Stimulated activated CD4-positive, alpha-beta T cell treated with anti-CD3 and anti-CD28 coated beads, TNF-alpha, amount 100 ng/mL, for 24 hours (primary cell): ENCODE data around the gene BORA.
"Not testable (repeated sequence)": the region's sequence is repeated elsewhere in the genome, so short reads cannot be mapped to it uniquely, and the experiment has no call there.

Experiments used
- DNase-seq, 3 experiments: peaks; one replicate each; pipeline ENCODE4 v3.0.0-alpha.2; 2020; ENCODE audit warnings: low read depth in 3 of 3

BORA gene

GRCh38 chr13:72727417-72728289 lies at the start of gene BORA, which contains the start of gene MZT1:
Gene BORA (plus strand): TSS chr13:72727923. CDS start chr13:72728941, 1,018 bp downstream.
Gene MZT1 (minus strand): TSS chr13:72727629. CDS start chr13:72727602, 27 bp downstream.
- DNase-seq: peak; percentile 92 to 93 (median 93)

DNA sequence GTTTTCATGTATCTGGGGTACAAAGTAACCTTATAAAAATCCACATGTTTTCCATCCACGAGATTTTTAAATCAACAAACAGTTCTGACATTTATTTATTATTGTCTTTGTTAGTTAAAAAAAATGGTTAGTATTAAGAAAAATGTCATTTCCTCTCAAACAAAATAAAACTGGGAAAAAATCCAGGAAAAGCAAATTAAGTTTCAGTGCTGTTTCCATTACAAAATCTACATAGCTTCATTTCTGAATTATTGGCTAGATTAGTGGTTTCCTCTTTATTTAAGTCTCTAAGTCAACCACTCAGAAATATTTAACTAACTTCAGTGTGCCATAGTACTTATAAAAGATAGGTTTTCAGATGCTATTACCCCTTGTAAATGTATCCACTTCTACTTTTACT lies 49.4 kb upstream of the BORA start:
- no peak for DNase-seq

DNA sequence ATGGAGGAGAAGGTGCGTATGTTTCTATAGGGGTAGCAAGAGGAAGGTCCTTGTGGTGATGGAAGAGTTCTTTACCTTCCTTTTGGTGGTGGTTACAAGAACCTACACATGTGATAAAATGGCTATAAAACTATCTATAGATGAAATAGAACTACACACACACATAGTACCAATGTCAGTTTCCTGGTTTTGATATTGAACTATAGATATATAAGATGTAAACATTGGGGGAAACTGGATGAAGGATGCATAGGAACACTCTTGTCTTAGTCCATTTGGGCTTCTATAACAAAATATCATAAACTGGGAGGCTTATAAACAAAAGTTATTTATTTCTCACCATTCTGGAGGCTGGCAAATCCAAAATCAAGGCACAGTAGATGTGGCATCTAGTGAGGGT lies 47.4 kb upstream of the BORA start:
- no peak for DNase-seq

GRCh38 chr13:72686766-72687165 lies 41.0 kb upstream of the BORA start:
- DNase-seq: no peak

GRCh38 chr13:72689181-72689696 lies 38.5 kb upstream of the BORA start:
- no peak for DNase-seq

DNA sequence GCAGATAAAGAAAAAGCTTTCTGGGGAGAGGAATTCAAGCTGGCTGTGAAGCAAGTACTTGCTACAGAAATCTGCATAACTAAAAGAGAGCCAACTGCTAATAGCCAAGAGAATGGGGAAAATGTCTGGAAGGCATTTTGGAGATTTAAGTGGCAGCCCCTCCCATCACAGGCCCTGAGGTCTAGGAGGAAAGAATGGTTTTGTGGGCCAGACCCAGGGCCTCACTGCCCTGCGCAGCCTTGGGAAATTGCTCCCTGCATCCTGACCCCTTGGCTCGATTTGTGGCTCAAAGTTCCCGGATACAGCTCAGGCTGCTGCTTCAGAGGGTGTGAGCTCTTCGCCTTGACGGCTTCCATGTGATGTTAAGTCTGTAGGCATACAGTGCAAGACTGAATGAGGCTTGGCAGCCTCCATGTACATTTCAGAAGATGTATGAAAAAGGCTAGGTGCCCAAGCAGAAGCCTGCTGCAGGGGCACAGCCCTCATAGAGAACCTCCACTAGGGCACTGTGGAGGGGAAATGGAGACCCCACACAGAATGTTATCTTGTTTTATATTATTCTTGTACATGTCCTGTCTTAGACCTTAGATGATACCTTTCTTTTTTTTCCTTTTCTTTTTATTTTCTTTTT lies 34.7 kb upstream of the BORA start:
- no peak for DNase-seq

GRCh38 chr13:72693832-72694231 lies 33.9 kb upstream of the BORA start:
- DNase-seq: no peak

DNA sequence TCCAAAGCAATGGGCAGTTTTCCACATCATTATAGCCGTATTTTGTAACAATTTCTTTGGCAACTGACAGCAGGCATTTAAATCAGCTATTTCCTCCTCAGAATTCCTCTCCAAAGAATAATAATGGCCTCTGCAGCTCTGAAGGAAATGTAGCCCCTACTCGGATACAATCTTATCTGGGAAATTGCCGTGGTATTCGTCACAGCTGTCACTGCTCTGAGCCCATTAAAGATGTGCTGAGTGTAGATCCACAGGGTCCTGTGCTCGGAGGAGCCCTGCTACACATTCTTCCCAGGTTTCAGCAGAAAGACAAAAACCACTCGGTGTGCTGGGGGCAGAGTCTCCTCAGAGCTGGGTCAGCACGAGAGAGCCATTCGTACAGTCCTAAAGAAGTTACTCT lies 33.4 kb upstream of the BORA start:
- no peak for DNase-seq

DNA sequence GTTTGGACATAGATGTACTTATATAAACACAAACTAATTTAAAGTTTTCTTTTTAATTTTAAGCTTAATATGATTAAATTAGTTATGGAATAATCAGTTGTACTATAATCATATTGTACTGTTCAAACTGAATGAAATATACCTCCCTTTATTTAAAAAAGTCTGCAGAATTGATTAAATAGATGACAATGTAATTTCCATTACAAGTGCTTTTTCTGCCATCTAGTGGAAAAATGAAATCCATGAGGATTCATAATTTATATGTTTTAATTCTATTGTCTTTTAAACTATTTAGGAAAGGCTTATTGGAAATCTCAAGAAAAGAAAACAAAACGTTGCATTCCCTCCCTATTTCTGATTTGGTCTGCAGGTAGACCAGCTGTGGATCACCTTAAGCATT lies 31.1 kb upstream of the BORA start:
- DNase-seq: no peak

- no peak for DNase-seq
These were observed 29.6 kb upstream of the BORA start for GRCh38 chr13:72698164-72698563.

DNA sequence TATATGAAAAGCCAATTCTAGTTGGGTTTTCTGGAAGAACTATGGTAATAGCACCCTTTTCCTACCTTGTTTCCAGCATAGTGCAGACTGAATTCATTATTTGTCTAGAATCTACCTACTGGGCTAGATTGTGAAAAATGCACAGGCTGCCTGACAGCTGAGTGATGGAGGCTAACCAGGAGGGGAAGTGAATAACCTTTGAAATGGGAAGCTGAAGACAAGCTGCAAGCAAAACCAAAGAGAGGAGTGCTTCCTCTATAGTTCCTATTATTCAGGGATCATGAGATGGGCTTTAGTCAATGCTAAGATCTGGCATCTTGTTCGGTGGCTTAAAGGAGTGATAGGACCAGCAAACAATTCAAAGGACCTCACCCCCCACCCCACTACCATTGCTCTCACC lies 27.2 kb upstream of the BORA start:
- no peak for DNase-seq

DNA sequence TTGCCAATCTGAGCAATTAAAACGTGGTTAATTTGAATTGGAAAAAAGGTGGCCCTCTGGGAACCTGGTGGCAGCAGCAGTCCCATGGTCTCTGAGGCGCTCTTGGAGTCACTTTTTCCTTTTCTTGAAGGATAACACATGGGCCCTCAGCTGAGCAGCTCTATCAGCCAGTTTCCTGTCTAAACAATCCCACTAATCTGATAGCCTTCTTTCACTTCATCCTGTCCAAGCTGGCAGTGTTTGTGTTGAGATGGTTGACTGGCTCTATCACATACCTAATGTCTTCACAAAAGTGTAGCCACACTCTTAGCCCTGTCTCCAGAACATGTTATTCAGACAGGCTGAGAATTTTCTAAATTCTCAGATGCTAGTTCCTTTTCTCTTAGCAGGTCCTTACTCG lies 10.9 kb upstream of the BORA start:
- no peak for DNase-seq

DNA sequence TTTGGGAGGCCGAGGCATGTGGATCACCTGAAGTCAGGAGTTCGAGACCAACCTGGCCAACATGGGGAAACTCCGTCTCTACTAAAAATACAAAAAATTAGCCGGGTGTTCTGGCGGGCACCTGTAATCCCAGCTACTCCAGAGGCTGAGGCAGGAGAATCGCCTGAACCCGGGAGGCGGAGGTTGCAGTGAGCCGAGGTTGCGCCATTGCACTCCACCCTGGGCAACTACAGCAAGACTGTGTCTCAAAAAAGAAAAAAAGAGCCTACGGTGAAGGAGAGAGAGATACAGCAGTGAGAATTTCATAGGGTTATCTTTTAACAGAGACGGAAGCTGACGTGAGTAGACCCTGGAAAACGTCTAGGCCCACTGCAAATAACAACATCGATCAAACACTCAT lies 1.5 kb upstream of the BORA start:
- not testable (repeated sequence) for DNase-seq

GRCh38 chr13:72726726-72727416 lies 852 bp upstream of the BORA start:
- peak in 2 of 3 experiments; percentile 6 to 46 for DNase-seq

- DNase-seq: no peak
These were observed 525 bp downstream of the BORA start for GRCh38 chr13:72728290-72728605.

DNA sequence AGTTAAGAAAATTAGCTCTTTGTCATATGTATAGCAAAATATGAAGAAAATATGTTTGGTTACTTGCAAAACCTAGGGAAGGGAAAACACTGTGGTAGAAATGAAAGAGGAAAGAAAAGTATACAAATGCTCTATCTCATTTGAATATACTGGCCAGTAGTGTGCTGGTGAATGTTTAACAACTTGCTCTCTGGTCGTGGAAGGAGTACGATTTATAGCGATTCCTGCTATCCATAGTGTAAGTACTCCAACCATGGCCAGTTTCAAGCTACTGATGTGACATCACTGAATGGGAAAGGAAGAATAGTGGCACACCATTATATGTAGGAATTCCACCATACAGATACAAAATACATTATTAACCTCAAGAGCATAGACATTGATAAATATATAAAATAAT lies 9.3 kb downstream of the BORA start:
- no peak for DNase-seq

GRCh38 chr13:72740015-72740414 lies 12.3 kb downstream of the BORA start:
- DNase-seq: no peak

DNA sequence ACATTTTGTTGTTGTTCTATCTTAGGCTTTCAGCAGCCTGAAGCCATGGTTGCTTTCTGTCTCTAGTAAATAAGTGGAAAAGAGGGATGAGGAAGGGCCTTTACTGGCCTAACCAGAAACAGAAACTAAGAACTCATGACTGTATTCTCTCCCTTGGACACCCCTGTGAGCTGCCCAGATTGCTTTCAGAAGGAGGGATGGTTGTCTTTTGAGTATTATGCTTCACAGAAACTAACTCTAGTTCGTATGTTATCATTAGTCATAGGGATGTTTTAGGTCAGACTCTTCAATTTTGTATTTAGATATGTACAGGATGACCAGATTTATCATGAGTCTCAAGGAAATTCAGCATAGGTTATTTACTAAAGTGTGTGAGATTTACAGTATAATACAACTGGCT lies 17.5 kb downstream of the BORA start:
- DNase-seq: no peak

DNA sequence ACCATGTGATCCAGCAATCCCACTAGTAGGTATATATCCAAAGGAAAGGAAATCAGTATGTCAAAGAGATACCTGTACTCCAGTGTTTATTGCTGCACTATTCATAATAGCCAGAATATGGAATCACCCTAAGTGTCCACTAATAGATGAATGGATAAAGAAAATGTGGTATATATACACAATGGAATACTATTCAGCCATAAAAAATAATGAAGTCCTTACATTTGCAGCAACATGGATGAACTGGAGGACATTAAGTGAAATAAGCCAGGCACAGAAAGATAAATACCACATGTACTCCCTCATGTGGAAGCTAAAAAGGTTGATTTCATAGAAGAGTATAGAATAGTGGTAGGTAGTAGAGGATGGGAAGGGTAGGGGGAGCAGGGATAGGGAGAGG lies 23.5 kb downstream of the BORA start:
- no peak for DNase-seq

DNA sequence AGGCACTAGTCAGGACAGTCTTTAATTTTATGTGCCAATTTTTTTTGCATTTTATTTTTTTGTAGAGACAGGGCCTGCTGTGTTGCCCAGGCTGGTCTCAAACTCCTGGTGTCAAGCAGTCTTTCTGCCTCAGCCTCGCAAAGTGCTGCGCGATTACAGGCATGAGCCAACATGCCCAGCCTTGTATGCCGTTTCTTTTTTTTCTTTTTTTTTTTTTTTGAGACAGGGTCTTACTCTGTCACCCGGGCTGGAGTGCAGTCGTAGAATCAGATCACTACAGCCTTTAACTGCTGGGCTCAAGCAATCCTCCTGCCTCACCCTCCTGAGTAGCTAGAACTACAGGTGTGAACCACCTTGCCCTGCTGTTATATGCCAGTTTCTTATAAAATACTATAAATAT lies 26.4 kb downstream of the BORA start:
- no peak for DNase-seq

GRCh38 chr13:72757792-72758535 lies 30.2 kb downstream of the BORA start:
- no peak for DNase-seq

DNA sequence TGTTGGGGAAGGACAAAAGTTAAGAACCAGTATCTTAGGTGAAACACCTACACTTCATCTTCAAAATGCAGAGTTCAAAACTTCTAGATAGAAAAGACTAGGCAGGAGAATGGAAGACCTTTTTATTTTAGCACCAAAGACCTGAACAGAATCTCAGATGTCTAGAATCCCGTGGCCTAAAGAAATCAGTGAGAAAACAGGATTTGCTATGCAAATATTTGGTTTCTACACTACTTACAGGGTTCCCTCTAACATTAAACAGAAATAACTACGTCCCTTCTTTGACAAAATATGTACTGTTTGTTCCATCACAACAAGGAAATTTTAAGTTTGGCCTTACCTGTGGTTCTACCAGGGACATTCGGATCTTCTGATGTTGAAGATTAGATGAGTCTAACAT lies 32.5 kb downstream of the BORA start:
- DNase-seq: no peak
